HG02870 (cell line): ENCODE results near the gene RETREG1.

Experiments
- ATAC-seq: cut with Tn5 transposase; IDR thresholded peaks from one replicate; pipeline ENCODE4 v1.9.1; 2021; ENCODE audit warnings: mild to moderate bottlenecking, moderate library complexity; ENCODE audit not compliant: unreplicated experiment

RETREG1 gene

DNA sequence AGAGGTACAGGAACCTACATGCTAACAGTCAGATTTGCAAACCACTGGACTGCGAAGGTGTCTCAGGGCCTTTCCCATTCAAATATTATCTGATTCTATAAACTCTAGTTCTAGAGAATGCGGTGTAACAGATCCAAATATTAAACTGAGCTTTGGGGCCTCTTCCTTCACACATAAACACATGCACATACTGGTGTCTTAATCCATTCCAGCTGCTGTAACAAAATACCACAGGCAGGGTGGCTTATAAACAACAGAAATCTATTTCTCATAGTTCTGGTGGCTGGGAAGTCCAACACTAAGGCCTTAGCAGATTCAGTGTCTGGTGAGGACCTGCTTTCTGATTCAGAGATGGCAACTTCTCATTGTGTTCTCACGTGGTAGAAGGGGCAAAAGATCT, 30.2 kb downstream of the RETREG1 start:
- ATAC-seq = no peak

GRCh38 chr5:16585041-16585667, 31.6 kb downstream of the RETREG1 start:
- no peak for ATAC-seq

GRCh38 chr5:16582081-16582480, 34.7 kb downstream of the RETREG1 start:
- ATAC-seq = no peak

- no peak for ATAC-seq
These were observed 36.4 kb downstream of the RETREG1 start for GRCh38 chr5:16580382-16580781.

GRCh38 chr5:16579142-16579847, 37.5 kb downstream of the RETREG1 start:
- no peak for ATAC-seq

DNA sequence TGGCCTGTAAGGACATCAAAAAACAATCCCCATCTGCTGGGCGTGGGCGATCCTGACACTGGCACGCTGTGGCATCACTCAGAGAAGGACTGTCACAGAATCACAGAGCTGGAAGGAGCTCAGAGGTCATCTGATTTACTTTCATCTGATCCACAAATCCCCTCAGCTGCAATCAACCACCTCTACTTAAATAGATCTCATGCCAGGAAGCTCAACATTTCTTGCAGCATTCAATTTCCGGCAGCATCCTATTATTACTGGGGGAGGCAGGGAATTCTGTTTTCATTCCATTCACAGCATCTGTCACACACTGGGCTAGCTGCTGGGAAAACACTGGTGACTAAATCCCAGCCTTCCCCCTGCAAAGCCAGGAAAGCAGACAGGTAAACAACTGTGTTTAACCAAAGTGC, 38.3 kb downstream of the RETREG1 start:
- ATAC-seq = no peak

GRCh38 chr5:16577677-16578076, 39.1 kb downstream of the RETREG1 start:
- ATAC-seq = no peak

DNA sequence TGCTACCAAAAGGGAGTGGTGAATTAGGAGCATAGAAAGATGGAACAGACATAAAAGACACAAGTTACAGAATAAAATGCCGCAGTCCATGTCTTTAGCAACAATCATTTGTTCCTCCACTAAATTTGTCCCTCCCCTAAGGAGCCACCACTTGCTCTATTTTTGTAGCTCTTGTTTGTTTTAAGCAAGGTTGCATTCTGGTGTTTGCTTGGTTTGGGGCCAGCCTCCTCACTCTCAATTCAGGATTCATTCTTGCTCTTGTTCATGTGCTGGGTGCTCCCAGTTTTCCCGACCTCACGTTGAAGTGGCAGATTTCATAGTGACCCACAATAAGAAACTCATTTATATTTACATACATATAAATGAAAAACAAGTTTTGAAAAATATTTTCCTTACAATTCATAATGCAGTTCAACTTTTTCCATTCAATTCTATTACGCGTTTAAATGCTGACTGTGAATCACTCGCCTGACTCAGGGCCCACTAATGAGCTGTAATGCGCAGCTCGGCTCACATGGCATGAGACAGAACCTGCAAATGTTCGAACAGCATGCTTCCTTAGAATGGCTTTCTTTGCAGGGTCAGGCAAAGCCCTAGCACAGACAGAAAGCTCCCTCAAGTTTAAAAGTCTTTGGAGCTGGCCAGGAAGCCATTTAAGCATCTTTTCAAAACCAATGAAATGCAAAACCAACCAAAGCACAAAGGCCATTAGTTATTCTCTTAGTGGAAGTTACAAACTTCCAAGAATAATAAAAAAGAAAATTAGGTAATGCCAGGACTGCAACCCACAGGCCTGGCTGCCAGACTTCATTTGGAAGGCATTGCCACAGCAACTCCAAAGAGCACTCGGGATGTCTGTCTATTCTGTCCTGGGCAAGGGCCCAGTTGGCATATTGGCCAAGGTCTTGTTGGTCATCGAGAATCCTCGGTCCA, 41.7 kb downstream of the RETREG1 start:
- ATAC-seq = no peak

DNA sequence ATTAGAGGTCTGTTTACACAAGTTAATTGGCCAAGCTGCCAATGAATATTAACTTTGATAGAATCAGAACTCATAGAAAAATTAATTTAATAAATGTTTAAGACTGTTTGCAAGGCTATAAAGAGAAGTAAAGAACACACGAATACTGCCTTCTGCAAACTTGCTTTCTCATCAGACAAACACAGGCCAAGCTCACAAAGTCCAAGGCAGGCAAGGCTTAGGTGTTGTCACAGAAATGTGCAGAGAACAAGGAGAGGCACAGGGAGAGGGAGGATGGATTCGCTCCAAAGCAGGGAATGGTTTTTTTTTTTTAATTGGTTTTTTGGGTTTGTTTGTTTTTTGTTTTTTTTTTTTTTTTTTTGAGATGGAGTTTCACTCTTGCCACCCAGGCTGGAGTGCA, 43.4 kb downstream of the RETREG1 start:
- ATAC-seq = no peak

GRCh38 chr5:16572289-16573015, 44.3 kb downstream of the RETREG1 start:
- ATAC-seq = no peak

GRCh38 chr5:16571016-16571415, 45.8 kb downstream of the RETREG1 start:
- ATAC-seq = no peak

DNA sequence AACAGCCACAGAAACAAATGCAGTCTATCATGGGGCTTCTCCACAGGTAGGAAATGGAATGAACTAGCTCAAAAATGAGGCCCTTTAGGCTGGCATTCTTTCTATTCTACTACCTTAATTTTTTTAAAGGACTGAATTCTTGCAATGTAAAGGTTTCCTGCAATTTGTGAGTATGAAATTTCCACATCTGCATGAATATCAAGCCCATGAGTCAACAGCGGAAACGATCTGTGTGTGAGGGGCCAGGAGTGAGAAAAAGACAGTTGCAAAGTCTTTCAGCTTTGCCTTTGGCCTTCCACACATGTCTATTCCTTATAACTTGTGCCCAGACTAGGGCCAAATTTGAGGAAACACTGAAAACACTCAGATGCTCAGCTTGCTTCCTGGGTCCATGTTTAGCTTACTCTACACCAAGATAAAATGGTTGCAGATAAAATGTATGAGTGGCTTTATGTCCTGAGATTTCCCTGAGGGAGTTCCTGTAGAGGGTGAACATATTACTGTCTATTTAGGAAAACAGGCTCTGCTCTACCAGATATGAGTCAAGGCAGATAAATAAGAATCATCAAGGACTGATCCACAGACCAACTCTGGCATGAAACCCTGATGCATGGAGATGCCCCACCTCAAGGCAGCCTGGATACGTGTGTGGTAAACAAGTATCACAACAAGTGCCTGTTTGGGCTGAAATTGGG, 46.5 kb downstream of the RETREG1 start:
- no peak for ATAC-seq

DNA sequence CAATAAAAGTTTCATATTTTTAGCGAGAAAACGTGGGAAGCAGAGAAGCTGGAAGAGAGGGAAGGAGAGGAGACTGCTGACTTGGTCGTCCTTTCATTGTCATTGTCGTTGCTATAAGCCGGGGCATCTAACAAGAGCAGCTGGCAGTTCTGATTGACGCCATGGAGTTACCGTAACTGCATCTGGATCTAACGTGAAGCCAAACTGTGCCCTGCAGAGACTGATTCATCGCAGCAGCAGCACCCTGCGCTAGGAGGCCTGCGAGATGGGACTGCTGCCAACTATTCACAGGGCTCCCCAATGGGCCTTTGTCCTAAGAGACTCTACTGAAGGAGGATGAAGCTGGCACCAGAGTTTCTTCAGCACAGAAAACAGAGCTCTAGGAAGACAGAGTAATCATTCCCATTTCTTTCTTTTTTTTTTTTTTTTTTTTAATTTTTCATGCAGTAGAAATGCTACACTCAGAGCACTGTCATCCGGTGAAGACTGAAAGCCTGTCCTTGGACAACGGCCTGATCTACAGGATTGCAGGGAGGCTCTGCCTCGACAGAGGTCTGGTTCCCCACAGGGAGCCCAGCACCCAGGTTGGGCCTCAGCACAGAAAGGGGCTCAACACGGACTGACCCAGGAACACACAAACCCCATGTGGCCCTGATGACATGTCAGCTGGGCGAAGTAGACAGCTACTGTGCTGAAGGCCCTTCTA, 47.8 kb downstream of the RETREG1 start:
- ATAC-seq = no peak

- ATAC-seq = no peak
These were observed 49.4 kb downstream of the RETREG1 start for GRCh38 chr5:16567365-16567764.

- no peak for ATAC-seq
These were observed 51.7 kb downstream of the RETREG1 start for GRCh38 chr5:16565118-16565517.

GRCh38 chr5:16564248-16564867, 52.4 kb downstream of the RETREG1 start:
- ATAC-seq = no peak

DNA sequence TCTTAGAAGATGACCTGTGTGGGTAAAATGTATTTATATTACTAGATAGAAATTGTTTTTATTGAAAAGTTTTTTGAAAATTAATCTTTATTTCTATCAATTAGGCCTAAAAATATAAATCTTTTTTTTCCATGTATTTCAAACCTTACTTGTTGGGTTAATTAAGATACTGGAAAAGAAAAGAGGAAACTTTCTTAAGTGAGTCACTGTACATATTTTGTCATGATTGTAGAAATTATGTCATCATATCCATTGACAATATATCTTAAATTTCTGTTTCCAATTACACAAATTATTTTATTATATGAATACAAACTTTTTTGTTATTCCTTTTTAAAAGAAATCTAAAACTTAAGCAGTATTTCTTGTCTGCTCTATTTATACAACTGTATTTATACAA, 53.1 kb downstream of the RETREG1 start:
- ATAC-seq = no peak

DNA sequence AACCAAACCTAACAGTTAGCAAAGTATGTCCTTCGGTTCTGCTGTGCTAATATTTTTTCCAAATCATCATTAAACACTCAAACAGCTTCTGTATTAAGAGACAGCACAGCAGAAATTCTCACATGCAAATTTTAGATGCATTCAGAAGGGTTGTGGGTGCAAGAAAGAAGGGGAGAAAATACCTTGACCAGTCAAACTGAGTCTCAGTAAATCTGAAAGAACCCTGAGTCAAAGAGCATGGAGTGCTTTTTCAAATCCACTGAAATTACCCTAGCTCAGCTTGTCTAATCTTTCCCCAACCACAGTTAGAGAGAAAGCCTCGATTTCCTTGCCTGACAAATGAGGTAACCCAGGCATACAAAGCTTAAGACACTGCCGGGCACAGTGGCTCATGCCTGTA, 55.1 kb downstream of the RETREG1 start:
- ATAC-seq = peak; percentile 84

GRCh38 chr5:16559702-16560101, 57.1 kb downstream of the RETREG1 start:
- ATAC-seq = no peak
